HG03066 (cell line): ENCODE results near the gene SEMA4D.
A peak's percentile ranks its signal among the peaks of the same experiment; 100 is the strongest.

ENCODE experiments used
- ATAC-seq: cut with Tn5 transposase; IDR thresholded peaks from one replicate; pipeline ENCODE4 v1.9.1; 2021; ENCODE audit warnings: low read depth; ENCODE audit not compliant: unreplicated experiment

The SEMA4D gene

DNA sequence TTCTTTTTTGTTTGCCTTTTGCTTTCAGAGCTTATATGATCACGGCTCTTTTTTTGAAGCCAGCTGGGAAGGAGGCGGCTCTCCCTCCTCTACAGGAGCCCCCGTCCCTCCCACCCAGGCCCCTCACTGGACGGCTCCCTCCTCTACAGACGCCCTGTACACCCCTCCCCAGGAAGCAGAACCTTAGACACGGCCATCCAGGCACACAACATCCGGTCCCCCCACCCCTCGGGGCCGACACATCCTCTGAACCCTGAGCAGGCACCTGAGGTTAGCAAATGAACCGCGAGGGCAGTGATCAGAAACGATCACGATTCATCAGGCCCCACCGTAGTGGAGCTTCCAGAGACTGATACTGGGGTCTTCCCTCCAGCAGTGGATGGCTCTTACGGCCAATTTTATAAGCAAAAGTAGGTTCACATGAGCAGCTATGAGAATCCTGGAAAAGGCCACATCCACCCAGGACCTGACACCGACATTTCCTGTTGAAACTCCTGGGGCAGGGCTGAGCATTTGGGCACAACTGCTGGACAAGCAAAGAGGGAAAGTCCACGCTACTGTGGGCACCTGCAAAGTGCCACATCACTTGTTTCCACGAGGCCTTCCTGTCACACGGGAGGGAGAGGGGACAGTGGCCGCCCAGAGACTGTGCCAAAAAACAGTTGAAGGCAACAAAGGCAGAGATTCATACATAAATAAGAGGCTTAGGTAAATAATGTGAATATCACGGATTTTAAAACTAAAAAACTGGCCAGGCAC lies 78.9 kb downstream of the SEMA4D start:
- peak; percentile 63 for ATAC-seq

DNA sequence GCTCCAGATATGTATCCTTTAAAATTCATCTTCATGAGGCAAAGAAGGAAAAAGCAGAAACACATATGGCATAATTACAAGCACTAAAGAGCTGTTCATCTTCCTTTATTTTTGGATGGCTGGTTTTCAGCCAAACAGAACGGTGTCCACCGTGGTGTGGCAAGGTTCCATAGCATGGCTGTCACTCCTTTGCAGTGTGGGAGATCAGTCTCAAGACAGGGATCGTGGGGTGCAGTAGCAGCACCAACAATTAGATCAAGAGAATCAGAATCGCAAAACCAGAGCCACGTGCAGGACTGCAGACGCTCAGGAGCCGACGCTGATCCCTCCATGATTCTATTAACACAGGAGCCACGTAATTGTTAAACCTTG lies 79.5 kb downstream of the SEMA4D start:
- no peak for ATAC-seq

DNA sequence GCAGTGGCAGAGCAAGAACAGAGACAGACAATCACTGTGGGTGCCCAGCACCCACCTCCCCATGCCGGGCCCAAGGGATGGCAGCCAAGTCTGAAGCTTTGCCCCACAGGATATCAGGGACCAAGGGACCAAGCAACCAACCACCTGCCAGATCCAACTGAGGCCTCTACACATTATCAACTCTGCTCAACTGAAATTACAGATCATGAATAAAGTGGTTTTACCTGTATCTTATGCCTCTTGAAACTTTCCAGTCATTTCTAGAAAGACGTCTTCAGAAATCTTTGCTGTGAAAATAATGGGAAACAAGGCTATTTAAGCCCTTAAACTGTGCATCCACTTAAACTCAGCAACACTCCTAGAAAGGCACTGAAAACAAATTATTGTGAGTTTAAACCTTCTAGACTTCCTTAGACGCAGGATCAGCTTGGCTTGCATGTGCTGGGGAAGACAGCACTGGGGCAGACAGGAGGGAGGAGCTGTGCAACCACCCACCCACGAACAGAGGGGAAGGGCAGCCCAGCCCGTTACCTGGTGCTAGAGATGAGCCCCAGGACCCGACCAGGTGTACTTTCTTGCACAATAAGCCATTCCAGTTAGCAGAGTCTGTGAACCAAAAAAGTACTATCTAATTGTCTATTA lies 80.0 kb downstream of the SEMA4D start:
- no peak for ATAC-seq

DNA sequence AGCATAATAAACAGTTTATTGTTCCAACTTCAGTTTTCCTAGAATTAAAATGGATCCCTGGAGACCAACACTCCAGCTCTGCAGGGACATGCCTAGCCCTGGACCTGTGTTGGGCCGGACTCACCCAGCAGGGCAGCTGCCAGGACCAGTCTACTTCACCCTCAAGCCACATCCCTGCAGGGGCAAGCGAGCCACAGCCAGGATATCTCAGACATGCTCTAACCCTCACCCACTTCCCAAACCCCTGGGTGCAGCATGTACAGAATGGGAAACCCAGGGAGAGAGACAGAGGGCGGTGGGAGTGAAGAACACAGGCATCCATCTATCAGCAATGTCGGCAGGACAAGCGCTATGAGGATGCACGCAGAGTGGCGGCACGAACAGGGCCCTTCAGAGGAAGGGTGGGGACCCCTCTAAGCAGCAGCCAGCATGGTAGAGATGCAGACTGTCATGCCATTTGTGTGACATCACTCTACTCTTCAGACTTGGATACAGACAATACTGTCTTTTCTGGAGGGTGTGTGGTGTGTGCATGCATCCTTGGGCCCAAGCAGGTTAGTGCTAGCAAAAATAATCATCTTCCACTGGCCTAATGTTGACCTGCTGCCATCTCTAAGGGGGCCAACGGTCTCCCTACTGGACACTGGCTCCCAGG lies 83.1 kb downstream of the SEMA4D start:
- no peak for ATAC-seq

DNA sequence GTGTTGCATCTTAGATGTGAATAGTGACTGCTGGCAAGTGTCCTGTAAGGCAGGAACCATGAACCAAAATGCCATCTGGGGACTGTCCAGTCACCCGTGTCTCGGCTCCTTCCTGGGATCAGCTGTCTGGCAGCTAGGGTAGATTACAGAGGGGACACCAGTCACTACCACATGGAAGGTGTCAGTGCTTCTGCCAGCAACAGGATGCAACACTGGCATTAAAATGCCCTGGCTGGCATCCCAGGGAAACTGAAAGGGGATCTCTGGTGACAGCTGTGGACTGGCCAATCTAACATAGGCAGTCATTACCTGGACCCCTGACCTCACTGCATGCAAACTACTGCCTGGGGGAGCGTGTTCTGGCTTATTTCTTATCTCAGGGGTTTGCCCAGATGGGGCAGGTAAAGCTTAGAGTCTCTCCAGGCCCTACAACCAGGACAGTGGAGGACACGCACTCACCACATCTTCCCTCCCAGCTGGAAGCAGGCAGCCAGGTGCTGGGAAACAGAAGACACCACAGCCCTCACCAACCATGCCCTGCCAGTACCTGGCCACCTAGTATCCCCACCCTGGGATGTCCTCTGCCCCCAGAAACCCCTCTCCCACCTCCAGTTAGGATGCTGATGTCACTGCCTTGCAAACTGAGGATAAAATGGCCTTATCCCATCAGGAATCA lies 83.8 kb downstream of the SEMA4D start:
- no peak for ATAC-seq

DNA sequence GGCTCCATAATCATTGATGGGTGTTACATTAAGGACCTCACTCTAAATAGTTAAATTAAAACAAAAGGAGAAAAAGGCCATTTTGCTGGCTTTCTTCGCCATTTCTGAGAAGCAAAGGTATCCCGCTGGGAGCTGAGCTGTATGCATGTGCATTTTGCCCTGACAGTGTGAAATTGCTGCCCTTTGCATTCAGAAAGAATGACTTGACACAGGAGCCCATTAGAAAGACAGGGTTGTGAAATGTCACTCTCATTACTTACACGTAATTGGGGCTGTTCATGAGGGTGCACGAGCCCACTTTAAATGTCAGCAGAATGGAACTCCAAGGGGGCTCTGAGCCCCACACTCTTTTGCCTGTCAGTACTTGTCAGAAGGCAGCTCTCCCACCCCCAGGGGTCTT lies 85.0 kb downstream of the SEMA4D start:
- no peak for ATAC-seq

DNA sequence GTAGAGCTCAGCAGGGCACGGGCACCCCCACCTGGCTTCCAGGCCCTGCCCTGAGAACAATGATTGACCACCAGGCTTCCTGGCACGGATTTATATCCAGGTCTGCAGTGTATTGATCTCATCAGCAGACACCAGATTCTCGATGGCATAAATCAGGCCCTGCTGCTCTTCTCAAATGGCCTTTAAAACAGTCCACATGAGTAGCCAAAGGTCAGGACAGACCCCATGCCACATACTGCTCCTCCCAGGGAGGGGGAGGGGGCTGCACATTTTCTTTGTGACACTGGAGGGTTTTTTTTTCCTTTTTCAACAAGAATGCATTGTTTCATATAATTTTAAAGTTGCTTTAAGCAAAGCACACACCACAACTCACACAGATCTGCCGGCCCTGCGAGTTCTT lies 85.4 kb downstream of the SEMA4D start:
- no peak for ATAC-seq

DNA sequence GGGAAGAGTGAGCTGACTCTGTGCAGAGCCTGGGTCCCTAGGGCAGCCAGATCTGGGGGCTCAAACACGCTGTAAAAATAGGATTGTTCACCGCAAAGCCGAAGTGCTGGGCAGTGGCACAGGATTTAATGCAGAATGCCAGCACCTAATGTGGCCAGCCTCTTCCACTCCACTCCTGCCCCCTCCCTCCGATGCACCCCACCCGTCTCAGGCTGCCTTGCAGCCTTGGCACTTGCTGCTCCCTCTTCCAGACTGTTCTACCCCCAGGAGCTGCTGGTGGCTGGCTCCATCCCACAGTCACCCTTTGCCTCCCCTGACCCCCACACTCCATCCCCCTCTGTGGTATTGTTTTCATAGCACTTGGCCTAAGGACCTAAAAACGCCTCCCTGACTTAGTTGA lies 86.2 kb downstream of the SEMA4D start:
- ATAC-seq = no peak

DNA sequence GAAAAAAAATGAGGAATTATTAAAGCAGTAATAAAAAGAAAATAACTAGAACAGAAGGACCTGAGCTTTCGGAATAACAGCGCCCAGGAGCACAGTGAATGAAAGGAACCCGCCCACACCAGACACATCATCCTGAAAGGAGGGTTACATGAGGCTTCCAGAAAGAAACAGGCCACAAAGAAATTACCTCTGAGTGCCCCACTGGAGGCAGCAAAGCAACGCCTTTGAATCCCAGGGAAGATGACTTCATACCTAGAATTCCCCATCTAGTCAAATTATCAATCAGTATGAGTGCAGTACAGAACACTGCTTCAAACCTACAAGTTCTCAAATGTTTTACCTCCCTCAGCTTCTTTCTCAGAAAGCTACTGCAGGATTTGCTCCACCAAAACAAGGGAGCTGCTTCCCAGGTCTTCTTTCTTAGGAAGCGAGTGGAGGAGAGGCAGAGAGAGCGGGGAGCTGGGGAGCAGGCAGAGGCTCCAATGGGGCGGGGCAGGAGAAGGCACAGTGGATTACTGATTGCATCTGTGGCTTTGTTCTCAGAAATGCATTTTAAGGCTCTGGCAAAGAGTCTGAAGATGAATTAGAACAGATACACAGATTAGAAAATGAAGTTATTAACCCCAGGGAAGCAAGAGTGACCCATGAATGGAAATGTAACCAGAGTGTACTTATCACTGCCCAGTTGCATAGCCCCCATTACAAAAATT lies 87.1 kb downstream of the SEMA4D start:
- ATAC-seq = no peak

DNA sequence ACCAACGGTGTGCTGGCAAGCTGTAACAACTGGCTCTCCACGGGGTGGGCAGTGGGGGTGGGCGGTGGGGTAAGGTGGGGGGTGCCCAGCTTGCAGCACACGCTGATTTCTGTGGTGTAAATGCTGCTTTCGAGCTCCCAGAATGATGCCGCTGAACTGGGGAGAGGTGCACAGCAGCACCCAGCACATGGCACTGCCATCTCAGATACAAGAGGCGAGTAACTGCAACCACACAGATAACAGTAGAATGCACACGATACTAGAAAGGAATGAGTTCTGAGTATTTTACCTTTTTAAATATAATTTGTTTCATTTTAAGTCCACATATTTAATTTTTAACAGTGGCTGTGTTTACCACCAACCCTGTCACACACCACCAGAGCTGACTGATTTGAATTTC lies 87.9 kb downstream of the SEMA4D start:
- no peak for ATAC-seq

DNA sequence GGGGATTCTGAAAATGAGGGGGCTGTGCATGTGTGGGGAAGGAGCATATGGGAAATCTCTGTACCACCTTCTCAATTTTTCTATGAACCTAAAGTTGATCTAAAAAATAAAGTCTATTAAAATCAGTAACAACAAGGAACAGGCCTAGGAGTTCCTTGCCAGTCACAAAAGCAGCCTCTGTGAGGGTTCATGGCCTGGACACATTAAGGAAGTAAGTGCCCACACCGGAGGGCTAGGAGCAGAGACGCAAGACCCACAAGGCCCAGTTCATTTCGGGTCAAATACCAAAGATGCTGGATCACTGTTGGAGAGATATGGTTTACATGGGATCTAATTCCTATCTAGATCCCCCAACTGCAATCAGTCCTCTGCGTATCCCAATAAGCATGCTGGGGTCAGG lies 88.4 kb downstream of the SEMA4D start:
- ATAC-seq = no peak

DNA sequence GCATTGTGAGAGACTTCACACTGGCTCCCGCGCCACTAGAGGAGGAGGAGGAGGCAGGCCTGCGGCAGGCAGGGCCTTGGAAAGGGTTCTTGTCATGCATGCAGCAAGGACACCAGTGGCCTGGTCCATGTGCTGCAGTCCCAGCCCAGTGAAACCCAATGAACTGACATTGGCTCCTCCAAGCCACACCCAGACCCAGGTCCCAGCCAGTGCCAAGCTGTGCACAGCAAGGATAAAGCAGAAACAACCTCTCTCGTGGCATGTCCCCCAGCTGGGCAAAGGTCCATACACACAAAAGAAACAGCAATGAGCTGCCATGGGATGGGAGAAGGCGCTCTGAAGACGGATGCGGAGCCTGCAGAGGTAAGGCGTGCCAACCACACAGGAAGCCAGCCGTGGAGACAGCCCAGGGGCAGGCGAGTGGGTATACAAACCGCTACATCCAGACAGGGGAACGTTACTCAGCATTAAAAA lies 89.2 kb downstream of the SEMA4D start:
- no peak for ATAC-seq

DNA sequence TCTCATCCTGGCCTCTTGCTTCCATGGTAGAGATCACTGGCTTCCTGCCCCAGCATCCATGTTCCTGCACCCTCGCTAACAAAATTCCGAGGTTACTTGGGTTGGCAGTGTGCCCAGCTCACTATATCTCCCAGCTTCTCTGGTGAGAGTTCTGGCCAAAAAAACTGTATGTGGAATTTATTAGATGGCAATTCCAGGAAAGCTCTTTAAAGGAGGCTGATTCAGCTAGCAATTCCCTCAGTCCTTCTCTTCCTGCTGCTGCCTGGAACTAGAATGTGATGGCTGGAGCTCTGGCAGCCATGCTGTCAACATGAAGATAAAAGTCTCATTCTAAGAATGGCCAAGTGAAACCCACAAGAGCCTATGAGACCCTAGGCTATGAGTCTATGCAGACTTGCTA lies 90.8 kb downstream of the SEMA4D start:
- ATAC-seq = no peak

DNA sequence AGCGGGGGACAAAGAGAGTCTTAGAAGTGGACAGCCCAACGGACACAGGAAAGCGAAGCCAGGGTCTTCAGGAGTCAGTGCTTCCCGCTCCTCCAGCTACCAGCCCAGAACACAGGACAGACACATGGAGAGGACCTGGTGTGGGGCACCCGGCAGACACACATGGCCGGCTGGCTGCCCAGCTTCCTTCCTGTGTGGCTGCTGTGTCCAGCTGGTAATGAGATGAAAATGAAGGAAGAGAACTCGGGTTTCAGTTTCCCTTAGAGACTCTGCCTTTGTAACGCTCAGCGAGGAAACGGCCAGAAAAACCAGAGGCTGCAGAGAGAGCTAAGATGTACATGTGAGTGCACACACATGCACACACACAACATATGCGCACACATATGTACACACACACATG lies 92.1 kb downstream of the SEMA4D start:
- peak; percentile 67 for ATAC-seq

DNA sequence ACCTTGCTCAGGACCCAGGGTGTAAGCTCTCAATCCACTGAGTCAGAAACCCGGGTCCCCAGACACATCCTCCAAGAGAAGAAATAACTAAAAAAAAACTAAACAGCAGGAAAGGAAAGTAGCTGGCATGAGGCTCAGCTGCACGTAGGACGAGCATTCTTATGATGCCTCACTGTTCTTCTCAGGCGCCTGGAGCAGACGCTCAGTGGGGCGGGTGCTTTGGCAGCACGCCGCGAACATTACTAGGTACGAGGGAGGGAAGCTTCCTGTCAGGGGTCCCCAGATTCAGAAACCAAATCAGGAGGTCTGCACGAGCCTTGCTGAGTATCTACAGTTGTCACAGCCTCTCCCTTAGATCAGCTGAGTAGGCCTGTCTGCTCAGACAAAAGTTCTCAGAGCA lies 93.8 kb downstream of the SEMA4D start:
- ATAC-seq = no peak

DNA sequence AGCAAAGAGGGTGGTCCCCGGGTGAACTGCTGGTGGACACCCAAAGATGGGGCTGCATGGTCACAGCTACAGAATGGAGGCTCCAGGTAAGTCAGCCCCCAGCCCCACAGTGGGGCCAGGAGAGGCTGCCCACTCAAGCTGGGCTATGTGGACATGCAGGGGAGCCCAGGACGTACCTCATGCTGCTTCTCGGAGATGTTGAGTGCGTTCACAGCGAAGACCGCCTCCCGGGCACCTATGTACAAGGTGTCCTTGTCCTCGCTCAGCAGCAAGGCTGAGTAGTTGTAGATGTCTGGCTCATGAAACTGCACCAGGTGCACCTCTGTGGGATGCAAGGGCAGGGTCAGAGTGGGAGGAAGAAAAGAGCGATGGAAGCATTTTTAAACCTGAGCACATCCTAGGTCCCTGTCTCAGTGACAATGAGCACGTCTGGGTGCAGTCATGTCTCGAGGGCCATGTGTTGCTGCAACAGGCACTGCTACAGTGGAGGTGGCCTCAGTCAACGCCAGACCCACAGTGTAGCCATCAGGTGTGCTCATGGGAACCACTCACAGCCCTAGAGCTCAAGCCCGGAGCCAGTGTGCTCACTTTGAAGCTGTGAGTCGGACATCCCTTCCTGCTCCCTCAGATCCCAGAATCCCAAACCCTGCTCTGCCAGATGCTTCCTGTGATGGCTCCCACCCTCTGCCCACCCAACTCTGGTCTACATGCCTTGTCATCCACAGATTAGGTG lies 95.1 kb downstream of the SEMA4D start:
- no peak for ATAC-seq

DNA sequence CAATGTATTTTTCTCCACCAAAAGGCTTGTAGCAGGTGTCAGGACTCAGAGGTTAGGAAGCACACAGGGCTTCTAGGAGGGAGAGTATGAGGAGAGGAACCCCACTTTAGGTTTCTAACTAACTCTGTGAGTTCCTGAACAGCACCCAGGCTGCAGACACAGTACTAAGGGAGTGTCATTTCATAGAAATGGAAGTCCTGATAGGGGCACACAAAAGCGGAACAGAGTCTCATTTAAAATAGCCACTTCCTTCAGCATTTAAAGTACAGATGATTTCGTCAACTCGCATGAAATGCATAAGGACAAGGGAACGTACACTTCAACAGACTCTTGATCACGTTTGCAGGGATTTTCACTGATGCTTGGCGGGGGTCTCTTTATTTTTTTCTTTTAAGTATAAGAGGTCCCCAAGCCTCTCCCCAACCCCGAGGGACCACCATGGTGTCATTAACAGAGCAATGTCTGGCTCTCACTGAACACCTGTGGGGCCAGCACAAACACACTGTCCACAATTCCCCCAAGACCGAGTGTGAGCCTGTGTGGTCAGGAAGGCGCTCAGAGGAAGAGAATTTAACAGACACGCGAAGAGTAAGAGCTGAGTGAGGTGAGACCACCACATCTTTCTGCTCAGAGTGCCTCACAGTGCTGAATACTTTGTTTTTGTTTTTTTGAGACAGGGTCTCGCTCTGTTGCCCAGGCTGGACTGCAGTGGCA lies 97.4 kb downstream of the SEMA4D start:
- peak; percentile 88 for ATAC-seq

DNA sequence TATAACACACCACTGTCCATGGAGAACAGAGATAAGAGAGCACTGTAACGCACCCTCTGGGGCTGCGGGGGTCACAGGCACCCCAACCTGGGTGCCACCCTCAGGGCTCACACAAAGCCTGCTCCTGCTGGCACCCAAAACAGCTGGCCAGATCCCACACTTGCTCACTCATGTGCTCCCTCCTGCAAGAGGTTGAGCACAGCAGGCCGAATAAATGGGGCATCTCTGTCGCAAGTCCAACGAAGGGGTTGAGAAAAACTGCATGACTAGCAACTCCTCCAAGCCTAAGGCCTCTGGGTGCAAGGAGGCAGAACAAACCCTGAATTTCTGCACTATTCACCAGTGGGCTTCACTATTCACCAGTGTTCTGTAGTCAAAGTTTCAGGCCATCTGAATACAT lies 99.3 kb downstream of the SEMA4D start:
- ATAC-seq = no peak

DNA sequence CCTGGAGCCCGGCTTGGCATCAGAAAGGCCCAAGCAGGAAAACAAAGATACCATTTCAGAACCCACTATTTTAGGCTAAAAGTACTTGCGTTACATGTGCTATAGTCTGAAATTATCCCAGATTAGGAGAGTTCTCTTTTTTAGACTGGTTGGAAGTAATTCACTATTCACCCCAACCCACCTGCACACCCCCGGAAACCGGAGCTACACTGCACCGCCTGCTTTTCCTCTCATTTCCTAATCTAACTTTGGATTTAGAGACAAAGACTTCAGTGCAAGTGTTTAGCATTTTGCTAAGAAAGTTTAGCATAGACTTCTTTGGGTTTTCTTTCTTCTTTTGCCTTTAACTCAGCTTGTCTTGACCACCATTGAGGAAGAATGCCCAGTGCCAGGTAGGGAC lies 100.4 kb downstream of the SEMA4D start:
- ATAC-seq = no peak
